Skeletal muscle tissue (tissue), 4 donors: ENCODE data around the gene TBC1D32. TPM values are rescaled to one million over a fixed set of nuclear protein-coding genes. Genes with fewer than 3 reads are reported as not detected.
"Not testable (repeated sequence)": the region's sequence is repeated elsewhere in the genome, so short reads cannot be mapped to it uniquely, and the experiment has no call there.

Experiments
- H3K27ac ChIP-seq: one replicate; pipeline ENCODE4 v1.7.0; 2013; ENCODE audit warnings: mild to moderate bottlenecking, low read depth, low read length, inconsistent platforms
- H3K27me3 ChIP-seq, 3 donors: one replicate each; pipeline ENCODE4 v1.7.0; 2013; ENCODE audit warnings: low read length in 3 of 3; ENCODE audit not compliant: control insufficient read depth in 3 of 3, insufficient read depth in 3 of 3
- H3K36me3 ChIP-seq, 3 donors: one replicate each; pipeline ENCODE4 v1.7.0; 2013; ENCODE audit warnings: low read length in 3 of 3; ENCODE audit not compliant: control insufficient read depth in 3 of 3, insufficient read depth in 3 of 3
- H3K4me1 ChIP-seq, 3 donors: one replicate each; pipeline ENCODE4 v1.7.0; 2013; ENCODE audit warnings: low read length in 3 of 3, mild to moderate bottlenecking in 3 of 3; ENCODE audit not compliant: control insufficient read depth in 3 of 3, insufficient read depth in 3 of 3
- H3K4me3 ChIP-seq, 3 donors: one replicate each; pipeline ENCODE4 v1.7.0; 2013; ENCODE audit warnings: low read length in 3 of 3
- H3K9ac ChIP-seq, 3 donors: one replicate each; pipeline ENCODE4 v1.7.0; 2013; ENCODE audit warnings: low read length in 3 of 3, mild to moderate bottlenecking in 3 of 3, moderate library complexity in 2 of 3, low read depth in 1 of 3
- H3K9me3 ChIP-seq, 3 donors: one replicate each; pipeline ENCODE4 v1.7.0; 2013; ENCODE audit warnings: low read length in 3 of 3; ENCODE audit not compliant: control insufficient read depth in 3 of 3
- total RNA-seq: library from RNA; depleted of rRNA; stranded (reverse); fragments of >200 nt; gene quantifications from one replicate; pipeline ENCODE4 v1.2.3, GENCODE V29; 2014
- donor health status: Osteomylitis.

Gene TBC1D32, protein sequence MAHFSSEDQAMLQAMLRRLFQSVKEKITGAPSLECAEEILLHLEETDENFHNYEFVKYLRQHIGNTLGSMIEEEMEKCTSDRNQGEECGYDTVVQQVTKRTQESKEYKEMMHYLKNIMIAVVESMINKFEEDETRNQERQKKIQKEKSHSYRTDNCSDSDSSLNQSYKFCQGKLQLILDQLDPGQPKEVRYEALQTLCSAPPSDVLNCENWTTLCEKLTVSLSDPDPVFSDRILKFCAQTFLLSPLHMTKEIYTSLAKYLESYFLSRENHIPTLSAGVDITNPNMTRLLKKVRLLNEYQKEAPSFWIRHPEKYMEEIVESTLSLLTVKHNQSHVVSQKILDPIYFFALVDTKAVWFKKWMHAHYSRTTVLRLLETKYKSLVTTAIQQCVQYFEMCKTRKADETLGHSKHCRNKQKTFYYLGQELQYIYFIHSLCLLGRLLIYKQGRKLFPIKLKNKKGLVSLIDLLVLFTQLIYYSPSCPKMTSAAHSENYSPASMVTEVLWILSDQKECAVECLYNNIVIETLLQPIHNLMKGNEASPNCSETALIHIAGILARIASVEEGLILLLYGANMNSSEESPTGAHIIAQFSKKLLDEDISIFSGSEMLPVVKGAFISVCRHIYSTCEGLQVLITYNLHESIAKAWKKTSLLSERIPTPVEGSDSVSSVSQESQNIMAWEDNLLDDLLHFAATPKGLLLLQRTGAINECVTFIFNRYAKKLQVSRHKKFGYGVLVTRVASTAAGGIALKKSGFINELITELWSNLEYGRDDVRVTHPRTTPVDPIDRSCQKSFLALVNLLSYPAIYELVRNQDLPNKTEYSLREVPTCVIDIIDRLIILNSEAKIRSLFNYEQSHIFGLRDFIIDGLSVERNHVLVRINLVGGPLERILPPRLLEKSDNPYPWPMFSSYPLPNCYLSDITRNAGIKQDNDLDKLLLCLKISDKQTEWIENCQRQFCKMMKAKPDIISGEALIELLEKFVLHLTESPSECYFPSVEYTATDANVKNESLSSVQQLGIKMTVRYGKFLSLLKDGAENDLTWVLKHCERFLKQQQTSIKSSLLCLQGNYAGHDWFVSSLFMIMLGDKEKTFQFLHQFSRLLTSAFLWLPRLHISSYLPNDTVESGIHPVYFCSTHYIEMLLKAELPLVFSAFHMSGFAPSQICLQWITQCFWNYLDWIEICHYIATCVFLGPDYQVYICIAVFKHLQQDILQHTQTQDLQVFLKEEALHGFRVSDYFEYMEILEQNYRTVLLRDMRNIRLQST
- 14.6 TPM for total RNA-seq

DNA sequence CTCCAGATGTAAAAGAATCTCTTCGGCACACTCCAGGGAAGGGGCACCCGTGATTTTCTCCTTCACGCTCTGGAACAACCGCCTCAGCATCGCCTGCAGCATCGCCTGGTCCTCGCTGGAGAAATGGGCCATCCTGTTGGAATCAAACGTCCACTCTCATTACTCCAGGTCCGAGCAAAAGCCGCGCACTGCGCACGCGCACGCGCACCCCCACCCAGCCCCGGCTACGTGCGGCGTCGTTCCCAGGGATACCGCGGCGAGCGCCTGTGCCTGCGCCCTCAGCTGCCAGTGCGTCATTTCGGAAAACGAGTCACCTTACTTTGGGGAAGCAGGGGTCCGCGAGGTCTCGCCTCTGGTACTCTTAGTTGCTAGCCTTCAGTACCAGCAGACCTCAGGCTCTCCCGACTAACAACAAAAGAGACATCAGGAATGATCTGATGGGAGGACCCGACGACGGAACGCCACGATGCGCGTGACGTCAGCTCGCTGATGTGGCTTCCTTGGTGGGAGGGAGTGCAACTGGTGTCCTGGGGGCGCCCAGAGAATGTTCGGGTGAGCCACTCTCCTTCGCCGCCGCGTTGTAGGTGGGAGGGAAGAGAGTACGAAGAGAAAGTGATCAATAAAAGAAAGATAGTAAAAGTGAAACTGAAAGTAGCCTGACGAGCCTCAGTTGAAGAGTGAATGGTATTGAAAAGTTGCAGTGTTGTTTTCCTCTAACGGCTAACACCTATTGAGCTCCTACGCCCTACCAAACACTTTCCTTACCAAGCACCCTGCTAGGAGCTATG, at the start of gene TBC1D32:
TSS of gene TBC1D32 (minus strand) at position 182 of the 788 bp plus-strand sequence. CDS start at position 132, 50 bp downstream.
- no peaks in the 10 kb centered on the region for H3K27me3 ChIP-seq
- peak within 1 kb of the TSS; percentile 82 to 86 (median 85) for H3K9ac ChIP-seq
- H3K4me1 ChIP-seq = peaks cover 0 to 7% (median 2%) of the 10 kb centered on the region in 3 donors
- no peaks in the 10 kb centered on the region for H3K36me3 ChIP-seq
- no peaks in the 10 kb centered on the region for H3K9me3 ChIP-seq
- H3K27ac ChIP-seq = peak within 1 kb of the TSS; percentile 94
- peak within 1 kb of the TSS; percentile 85 to 96 (median 95) for H3K4me3 ChIP-seq

DNA sequence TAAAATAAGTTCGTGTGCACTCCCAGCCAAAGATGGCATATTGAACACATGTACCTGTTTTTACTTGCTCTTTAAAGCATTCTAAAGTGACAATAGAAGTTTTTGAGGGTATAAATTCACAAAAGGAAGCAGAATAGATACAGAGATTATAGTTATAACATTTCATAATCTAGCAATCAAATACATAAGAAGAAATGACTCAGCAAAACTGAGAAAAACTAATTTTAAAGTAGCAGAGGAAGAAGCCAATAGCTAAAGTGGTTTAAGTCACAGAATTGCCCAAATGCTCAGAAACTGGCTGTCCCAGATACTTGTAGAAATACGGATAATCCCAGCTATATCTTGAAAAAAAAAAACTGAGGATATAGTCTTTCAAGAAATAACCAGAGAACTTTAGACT, 49.2 kb upstream of the TBC1D32 start:
- Histone ChIP-seq H3K27me3 (no peaks in the 10 kb centered on the region), H3K4me1 (no peaks in the 10 kb centered on the region), H3K27ac (no peak overlapping the region), H3K36me3 (no peaks in the 10 kb centered on the region), H3K4me3 (no peak overlapping the region), H3K9me3 (no peaks in the 10 kb centered on the region), H3K9ac (no peak overlapping the region)

DNA sequence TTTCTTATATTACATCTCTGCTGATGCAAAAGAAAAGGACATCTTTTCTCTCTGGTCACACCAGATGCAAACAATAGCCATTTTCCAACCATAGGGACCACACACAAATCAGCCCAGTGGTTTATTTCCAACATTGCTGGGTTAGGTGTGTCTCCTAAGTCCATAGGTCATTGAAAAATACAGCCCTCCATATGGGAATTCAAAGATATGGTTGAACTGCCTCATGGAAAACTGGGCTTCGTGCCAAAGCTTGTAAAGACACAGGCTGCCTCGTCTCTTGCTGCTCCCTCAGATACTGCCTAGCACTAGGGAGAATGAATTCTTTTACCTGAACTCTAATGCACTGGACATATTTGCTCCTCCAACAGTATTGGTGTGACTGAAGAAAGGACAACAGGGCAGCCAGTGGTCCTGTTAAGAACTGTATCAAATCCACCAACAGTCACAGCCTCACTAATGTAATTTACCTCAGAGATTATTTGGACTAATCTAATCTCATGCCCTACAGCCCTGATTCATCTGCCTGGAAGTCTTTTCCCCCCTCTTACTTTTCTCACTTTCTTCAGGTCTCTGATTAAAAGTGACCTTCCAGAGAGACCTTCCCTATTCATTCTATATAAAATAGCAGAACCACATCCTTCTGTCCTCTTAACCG, 48.3 kb upstream of the TBC1D32 start:
- no peak overlapping the region for H3K9ac ChIP-seq
- H3K27ac ChIP-seq = no peak overlapping the region
- H3K4me1 ChIP-seq = no peaks in the 10 kb centered on the region
- H3K36me3 ChIP-seq = no peaks in the 10 kb centered on the region
- H3K9me3 ChIP-seq = no peaks in the 10 kb centered on the region
- H3K27me3 ChIP-seq = no peaks in the 10 kb centered on the region
- H3K4me3 ChIP-seq = no peak overlapping the region

DNA sequence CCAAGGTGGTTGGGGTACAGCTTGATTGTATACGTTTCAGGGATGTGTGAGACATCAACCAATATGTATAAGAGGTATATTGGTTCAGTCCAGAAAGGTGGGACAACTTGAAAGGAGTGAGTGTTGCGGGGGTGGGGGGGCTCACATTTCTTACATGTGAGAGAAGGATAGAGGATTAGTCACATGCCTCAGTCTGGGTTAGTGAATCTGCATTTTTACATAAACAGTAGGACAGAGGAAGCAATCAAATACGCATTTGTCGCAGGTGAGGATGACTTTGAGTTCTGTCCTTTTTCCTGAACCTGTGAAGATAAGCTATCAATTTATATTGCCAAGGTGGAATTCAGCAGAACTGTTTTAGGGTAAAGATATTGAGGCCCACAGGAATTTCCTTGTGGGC, 42.1 kb upstream of the TBC1D32 start:
- Histone ChIP-seq H3K9me3 (no peaks in the 10 kb centered on the region), H3K4me1 (no peaks in the 10 kb centered on the region), H3K27me3 (no peaks in the 10 kb centered on the region), H3K36me3 (no peaks in the 10 kb centered on the region), H3K27ac (no peak overlapping the region), H3K9ac (no peak overlapping the region), H3K4me3 (no peak overlapping the region)

DNA sequence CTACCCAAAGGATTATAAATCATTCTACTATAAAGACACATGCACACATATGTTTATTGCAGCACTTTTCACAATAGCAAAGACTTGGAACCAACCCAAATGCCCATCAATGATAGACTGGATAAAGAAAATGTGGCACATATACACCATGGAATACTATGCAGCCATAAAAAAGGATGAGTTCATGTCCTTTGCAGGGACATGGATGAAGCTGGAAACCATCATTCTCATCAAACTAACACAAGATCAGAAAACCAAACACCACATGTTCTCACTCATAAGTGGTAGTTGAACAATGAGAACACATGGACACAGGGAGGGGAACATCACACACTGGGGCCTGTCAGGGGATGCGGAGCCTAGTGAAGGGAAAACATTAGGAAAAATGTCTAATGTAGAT, 39.9 kb upstream of the TBC1D32 start:
- not testable (repeated sequence) for H3K4me3 ChIP-seq, H3K27me3 ChIP-seq, H3K36me3 ChIP-seq, H3K9ac ChIP-seq, H3K9me3 ChIP-seq, H3K4me1 ChIP-seq, H3K27ac ChIP-seq

DNA sequence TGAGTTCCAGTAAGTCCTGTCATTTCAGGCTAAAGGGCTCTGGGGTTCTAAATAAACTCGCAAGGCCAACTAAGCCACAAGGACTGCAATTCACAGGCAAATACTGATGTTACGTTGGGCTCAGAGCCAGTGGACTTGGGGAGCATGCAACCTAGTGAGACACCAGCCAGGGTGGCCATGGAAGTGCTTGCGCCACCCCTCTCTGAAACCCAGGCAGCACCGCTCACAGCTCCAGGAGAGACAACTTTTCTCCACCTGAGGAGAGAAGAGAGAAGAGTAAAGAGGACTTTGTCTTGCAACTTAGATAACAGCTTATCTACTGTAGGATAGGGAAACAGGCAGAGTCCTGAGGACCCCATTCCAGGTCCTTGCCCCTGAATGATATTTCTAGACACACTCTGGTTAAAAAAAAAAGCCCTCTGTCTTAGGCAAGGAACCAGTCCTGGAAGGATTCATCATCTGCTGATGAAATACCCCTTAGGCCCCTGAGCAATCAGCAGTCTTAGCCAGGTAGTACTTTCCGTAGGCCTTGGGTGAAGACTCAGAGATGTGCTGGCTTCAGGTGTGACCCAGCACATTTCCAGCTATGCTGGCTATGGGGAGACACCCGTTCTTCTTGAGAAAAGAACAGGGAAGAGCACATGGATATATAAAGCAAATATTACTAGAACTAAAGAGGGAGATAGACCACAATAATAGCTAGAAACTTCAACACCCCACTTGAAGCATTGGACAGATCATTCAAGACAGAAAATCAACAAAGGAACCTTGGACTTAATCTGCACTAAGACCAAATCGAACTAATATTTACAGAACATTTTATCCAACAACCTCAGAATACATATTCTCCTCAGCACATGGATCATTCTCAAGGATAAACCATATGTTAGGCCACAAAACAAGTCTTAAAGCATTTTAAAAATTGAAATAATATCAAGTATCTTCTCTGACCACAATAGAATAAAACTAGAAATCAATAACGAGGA, 31.5 kb upstream of the TBC1D32 start:
- Histone ChIP-seq H3K27me3 (no peaks in the 10 kb centered on the region), H3K4me1 (no peaks in the 10 kb centered on the region), H3K9ac (no peak overlapping the region), H3K27ac (no peak overlapping the region), H3K36me3 (no peaks in the 10 kb centered on the region), H3K4me3 (no peak overlapping the region), H3K9me3 (no peaks in the 10 kb centered on the region)

DNA sequence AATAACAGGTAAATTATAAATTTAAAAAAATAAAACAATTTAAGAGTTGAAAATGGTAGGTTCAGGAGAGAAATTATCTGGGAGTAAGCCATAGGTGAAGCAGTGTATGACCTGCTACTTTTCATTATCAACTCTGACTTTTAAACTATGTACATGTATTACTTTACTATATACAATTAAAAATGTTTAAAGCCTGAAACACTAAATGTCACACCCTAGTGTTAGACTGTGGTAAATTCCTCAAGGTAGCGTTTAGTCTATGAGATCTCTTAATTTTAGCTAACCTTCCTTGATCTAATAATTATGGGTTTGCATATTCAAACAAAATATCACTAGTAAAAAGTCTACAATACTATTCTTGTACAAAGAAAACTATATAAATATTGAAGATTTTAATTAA, 22.3 kb upstream of the TBC1D32 start:
- Histone ChIP-seq H3K27ac (no peak overlapping the region), H3K4me3 (no peak overlapping the region), H3K9me3 (no peaks in the 10 kb centered on the region), H3K27me3 (peaks cover 0 to 6% (median 0%) of the 10 kb centered on the region in 3 donors), H3K36me3 (no peaks in the 10 kb centered on the region), H3K4me1 (no peaks in the 10 kb centered on the region), H3K9ac (no peak overlapping the region)

DNA sequence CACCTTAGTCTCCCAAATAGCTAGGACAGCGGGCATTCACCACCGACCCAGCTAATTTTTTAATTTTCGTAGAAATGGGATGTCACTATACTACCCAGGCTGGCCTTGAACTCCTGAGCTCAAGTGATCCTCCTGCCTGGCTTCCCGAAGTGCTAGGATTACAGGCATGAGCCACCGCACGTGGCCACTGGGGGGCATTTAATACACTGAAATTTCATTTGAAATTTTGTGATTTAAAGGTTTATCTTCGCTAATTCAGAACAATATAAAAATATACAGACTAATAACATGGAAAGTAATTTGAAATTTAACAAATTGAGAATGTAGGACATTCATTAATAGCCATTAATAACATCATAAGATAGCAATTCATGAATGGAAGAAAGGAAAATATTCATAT, 20.5 kb upstream of the TBC1D32 start:
- Histone ChIP-seq H3K4me3 (no peak overlapping the region), H3K27ac (no peak overlapping the region), H3K9me3 (no peaks in the 10 kb centered on the region), H3K4me1 (no peaks in the 10 kb centered on the region), H3K36me3 (no peaks in the 10 kb centered on the region), H3K9ac (no peak overlapping the region), H3K27me3 (peaks cover 0 to 6% (median 0%) of the 10 kb centered on the region in 3 donors)
